Smooth muscle cell (in vitro differentiated cells): Measurements from ENCODE around the gene ABCC1. TPM values are rescaled to one million over a fixed set of nuclear protein-coding genes. Genes with fewer than 3 reads are reported as not detected.

ENCODE experiments used
- DNase-seq: peaks from one replicate; lab custom pipeline; 2025; ENCODE audit not compliant: unreplicated experiment; lab: John Stamatoyannopoulos, UW
- H2AFZ ChIP-seq: fragments of 200-600 bp; sonication (generic); 2 replicates; pipeline ENCODE4 v1.6.0; 2016; ENCODE audit warnings: antibody characterized with exemption, low read depth, mild to moderate bottlenecking
- H3F3A ChIP-seq: fragments of 200-600 bp; sonication (generic); 2 replicates; pipeline ENCODE4 v1.6.0; 2017; ENCODE audit warnings: antibody characterized with exemption, low read depth
- H3K27ac ChIP-seq: fragments of 200-600 bp; sonication (generic); 2 replicates; pipeline ENCODE4 v1.5.1; 2016; ENCODE audit warnings: low read depth, mild to moderate bottlenecking
- H3K27me3 ChIP-seq: fragments of 200-600 bp; sonication (generic); 2 replicates; pipeline ENCODE4 v1.6.1; 2016; ENCODE audit warnings: low read depth, mild to moderate bottlenecking
- H3K36me3 ChIP-seq: fragments of 200-600 bp; sonication (generic); 2 replicates; pipeline ENCODE4 v1.5.1; 2016; ENCODE audit warnings: low read depth
- H3K4me1 ChIP-seq: fragments of 200-600 bp; sonication (generic); 2 replicates; pipeline ENCODE4 v1.5.1; 2016; ENCODE audit warnings: low read depth
- H3K4me2 ChIP-seq: fragments of 200-600 bp; sonication (generic); 2 replicates; pipeline ENCODE4 v1.6.0; 2016; ENCODE audit warnings: mild to moderate bottlenecking
- H3K4me3 ChIP-seq: fragments of 200-600 bp; sonication (generic); 2 replicates; pipeline ENCODE4 v1.5.1; 2016; ENCODE audit warnings: mild to moderate bottlenecking
- H3K79me2 ChIP-seq: fragments of 200-600 bp; sonication (generic); 2 replicates; pipeline ENCODE4 v1.6.0; 2016; ENCODE audit warnings: low read depth, mild to moderate bottlenecking
- H3K9ac ChIP-seq: fragments of 200-600 bp; sonication (generic); 2 replicates; pipeline ENCODE4 v1.6.0; 2016; ENCODE audit warnings: low read depth
- H3K9me3 ChIP-seq: fragments of 200-600 bp; sonication (generic); replicated peaks from 2 replicates; pipeline ENCODE4 v1.5.1; 2016; ENCODE audit warnings: low read depth
- H4K20me1 ChIP-seq: fragments of 200-600 bp; sonication (generic); 2 replicates; pipeline ENCODE4 v1.6.0; 2016; ENCODE audit warnings: low read depth
- CTCF ChIP-seq: fragments of 200-600 bp; sonication (generic); IDR thresholded peaks from 2 replicates; pipeline ENCODE4 v1.5.1; 2017; ENCODE audit warnings: borderline replicate concordance, mild to moderate bottlenecking, antibody characterized with exemption; ENCODE audit not compliant: insufficient read depth, poor library complexity, severe bottlenecking
- WGBS: methylation state at CpG from one replicate; pipeline ENCODE4 v1.1.7; 2016; ENCODE audit warnings: low lambda C conversion rate; 5-methylcytosine and 5-hydroxymethylcytosine counted together
- polyA plus RNA-seq: library from polyadenylated mRNA; unstranded; fragments of >200 nt; fragmentation: Nextera tagmentation; extraction: Ambion mirVana; gene quantifications from 2 replicates; pipeline ENCODE4 v1.2.1, GENCODE V29; 2016
- total RNA-seq: library from RNA; depleted of rRNA; stranded (reverse); fragments of >200 nt; gene quantifications from 2 replicates; pipeline ENCODE4 v1.2.3, GENCODE V29; 2014

Gene ABCC1
- total and polyA plus RNA-seq, 2 experiments from 2014 or later = 10.2 to 22.7 TPM

GRCh38 chr16:16118337-16118736 is 168.9 kb downstream of the ABCC1 start:
- Histone ChIP-seq H2AFZ (no peak overlapping the region), H3K9ac (no peak overlapping the region), H4K20me1 (no peaks in the 10 kb centered on the region), H3K9me3 (peaks cover 13% of the 10 kb centered on the region), H3K36me3 (peaks cover 14% of the 10 kb centered on the region), H3K4me3 (no peak overlapping the region), H3K79me2 (no peaks in the 10 kb centered on the region), H3K27ac (no peak overlapping the region), H3K4me1 (no peaks in the 10 kb centered on the region), H3K27me3 (no peaks in the 10 kb centered on the region), H3K4me2 (no peak overlapping the region), H3F3A (no peaks in the 10 kb centered on the region)
- DNase-seq = no peak
- TF ChIP-seq CTCF = no peak
- 95% methylated on average over 7 of the region's 7 CpGs for WGBS

GRCh38 chr16:16120044-16120381 is 170.6 kb downstream of the ABCC1 start:
- Histone ChIP-seq H3K79me2 (no peaks in the 10 kb centered on the region), H3K4me1 (no peaks in the 10 kb centered on the region), H3K27me3 (no peaks in the 10 kb centered on the region), H2AFZ (no peak overlapping the region), H3K27ac (no peak overlapping the region), H3K4me2 (no peak overlapping the region), H4K20me1 (no peaks in the 10 kb centered on the region), H3K4me3 (no peak overlapping the region), H3F3A (no peaks in the 10 kb centered on the region), H3K9me3 (peaks cover 13% of the 10 kb centered on the region), H3K36me3 (peaks cover 14% of the 10 kb centered on the region), H3K9ac (no peak overlapping the region)
- no peak for DNase-seq
- TF ChIP-seq CTCF = no peak
- 99% methylated on average over 8 of the region's 8 CpGs for WGBS

DNA sequence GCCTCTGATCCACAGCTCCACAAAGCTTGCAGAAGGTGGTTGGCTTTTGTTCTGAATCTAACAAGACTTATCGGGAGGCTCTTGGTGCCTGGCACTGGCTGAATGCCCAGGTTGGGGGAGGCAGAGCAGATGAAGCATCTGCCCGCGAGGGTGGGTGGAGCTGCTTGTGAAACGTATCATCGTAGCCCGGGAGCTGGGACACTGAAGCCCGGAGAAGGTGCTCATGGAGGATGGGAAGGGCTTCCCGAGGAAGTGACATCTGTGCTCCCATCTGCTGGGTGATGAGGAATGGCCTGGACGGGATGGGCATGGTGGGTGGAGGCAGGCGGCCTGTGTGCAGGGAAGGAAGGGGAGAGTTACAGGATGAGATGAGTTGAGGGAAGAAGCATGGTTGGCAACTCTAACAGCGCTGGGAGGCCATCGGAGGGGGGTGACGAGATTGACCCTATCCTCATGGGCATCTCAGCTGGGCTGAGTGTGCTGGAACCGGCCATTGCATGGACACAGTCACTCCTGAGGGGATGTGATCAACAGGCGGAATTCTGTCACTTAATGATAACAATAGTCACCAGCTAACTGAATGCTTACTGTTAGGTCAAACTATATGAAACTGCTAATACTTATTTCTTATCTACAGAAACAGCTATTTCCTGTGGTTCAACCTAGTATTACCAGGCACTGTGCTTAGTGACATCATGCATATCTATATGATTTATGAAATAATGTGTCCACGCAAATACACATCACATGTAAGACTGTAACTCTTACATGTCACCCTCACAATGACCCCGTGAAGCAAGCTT is 171.2 kb downstream of the ABCC1 start:
- H4K20me1 ChIP-seq = no peaks in the 10 kb centered on the region
- 97% methylated on average over 17 of the region's 17 CpGs for WGBS
- DNase-seq = no peak
- TF ChIP-seq CTCF = no peak
- H3F3A ChIP-seq = no peaks in the 10 kb centered on the region
- no peak overlapping the region for H3K27ac ChIP-seq
- no peak overlapping the region for H3K4me2 ChIP-seq
- H3K4me3 ChIP-seq = no peak overlapping the region
- H3K36me3 ChIP-seq = peaks cover 14% of the 10 kb centered on the region
- H3K27me3 ChIP-seq = no peaks in the 10 kb centered on the region
- no peaks in the 10 kb centered on the region for H3K4me1 ChIP-seq
- H3K9me3 ChIP-seq = peaks cover 13% of the 10 kb centered on the region
- H2AFZ ChIP-seq = no peak overlapping the region
- H3K79me2 ChIP-seq = no peaks in the 10 kb centered on the region
- H3K9ac ChIP-seq = no peak overlapping the region
